HEK293T (cell line): ENCODE measurements around the gene CTNNA1.

Source experiments
- CTCF ChIA-PET: fragments of 350-600 bp; formaldehyde crosslinking; extraction: SDS; loops from one replicate; lab custom pipeline; 2021; ENCODE audit warnings: antibody characterized with exemption, inconsistent platforms; lab: Yijun Ruan, JAX
- POLR2A ChIA-PET: fragments of 350-600 bp; formaldehyde crosslinking; extraction: SDS; loops from one replicate; lab custom pipeline; 2020; ENCODE audit warnings: antibody characterized with exemption, inconsistent platforms; lab: Yijun Ruan, JAX
- DNase-seq: peaks from one replicate; pipeline ENCODE4 v3.0.0; 2012; ENCODE audit warnings: mixed read lengths; ENCODE audit errors: extremely low spot score
- ARNT ChIP-seq: fragments of 450-650 bp; IDR thresholded peaks from 2 replicates; pipeline ENCODE4 v1.6.1; 2017; ENCODE audit warnings: mild to moderate bottlenecking
- BHLHE40 ChIP-seq: fragments of 450-650 bp; IDR thresholded peaks from 2 replicates; pipeline ENCODE4 v1.6.1; 2016; ENCODE audit warnings: mild to moderate bottlenecking, moderate library complexity, borderline replicate concordance
- CTBP1 ChIP-seq: fragments of 450-650 bp; IDR thresholded peaks from 2 replicates; pipeline ENCODE4 v1.6.1; 2016; ENCODE audit warnings: borderline replicate concordance
- ELF4 ChIP-seq: fragments of 450-650 bp; IDR thresholded peaks from 2 replicates; pipeline ENCODE4 v1.6.1; 2017; ENCODE audit warnings: antibody characterized with exemption
- FOXA1 ChIP-seq: fragments of 450-650 bp; IDR thresholded peaks from 2 replicates; pipeline ENCODE4 v1.6.1; 2016; ENCODE audit warnings: mild to moderate bottlenecking
- FOXK2 ChIP-seq: fragments of 450-650 bp; IDR thresholded peaks from 2 replicates; pipeline ENCODE4 v1.6.1; 2016; ENCODE audit warnings: mild to moderate bottlenecking
- FOXM1 ChIP-seq: fragments of 450-650 bp; IDR thresholded peaks from 2 replicates; pipeline ENCODE4 v1.6.1; 2017; ENCODE audit warnings: mild to moderate bottlenecking, borderline replicate concordance
- HDGF ChIP-seq: fragments of 450-650 bp; IDR thresholded peaks from 2 replicates; pipeline ENCODE4 v1.6.1; 2017; ENCODE audit warnings: antibody characterized with exemption, borderline replicate concordance
- L3MBTL2 ChIP-seq: fragments of 450-650 bp; conservative IDR thresholded peaks from 2 replicates; pipeline ENCODE4 v1.6.1; 2016; ENCODE audit warnings: mild to moderate bottlenecking
- LEF1 ChIP-seq: fragments of 450-650 bp; IDR thresholded peaks from 2 replicates; pipeline ENCODE4 v1.6.1; 2017; ENCODE audit warnings: mild to moderate bottlenecking, borderline replicate concordance
- NFRKB ChIP-seq: fragments of 450-650 bp; IDR thresholded peaks from 2 replicates; pipeline ENCODE4 v1.6.1; 2016; ENCODE audit warnings: mild to moderate bottlenecking, moderate library complexity
- PKNOX1 ChIP-seq: fragments of 450-650 bp; IDR thresholded peaks from 2 replicates; pipeline ENCODE4 v1.6.1; 2016
- SP1 ChIP-seq: fragments of 450-650 bp; IDR thresholded peaks from 2 replicates; pipeline ENCODE4 v1.6.1; 2017
- SUZ12 ChIP-seq: fragments of 450-650 bp; IDR thresholded peaks from 2 replicates; pipeline ENCODE4 v1.6.1; 2016; ENCODE audit warnings: mild to moderate bottlenecking
- TARDBP ChIP-seq: fragments of 450-650 bp; IDR thresholded peaks from 2 replicates; pipeline ENCODE4 v1.6.1; 2016
- ZNF384 ChIP-seq: fragments of 450-650 bp; IDR thresholded peaks from 2 replicates; pipeline ENCODE4 v1.6.1; 2016

The CTNNA1 gene

GRCh38 chr5:138932171-138932810, 179.1 kb downstream of the CTNNA1 start:
- ChIA-PET CTCF (interaction anchor here (0.7 kb wide), 1 partner anchor 10 kb away, joined by 3 read pairs; no protein-coding TSS in a partner anchor), POLR2A (interaction anchor here (1.0 kb wide), 1 partner anchor 11 kb away, joined by 3 read pairs; no protein-coding TSS in a partner anchor)
- DNase-seq: no peak
- TF ChIP-seq PKNOX1 (no peak), FOXM1 (no peak), SUZ12 (no peak), ZNF384 (no peak), NFRKB (no peak), ARNT (no peak), HDGF (no peak)

GRCh38 chr5:138933522-138934290, 180.5 kb downstream of the CTNNA1 start:
- TF ChIP-seq ZNF384 (no peak), CTBP1 (no peak), LEF1 (no peak), FOXK2 (no peak), ARNT (no peak), SUZ12 (no peak)
- POLR2A ChIA-PET: no interaction called here
- no peak for DNase-seq
- CTCF ChIA-PET: no interaction called here

- TF ChIP-seq TARDBP (no peak), FOXK2 (no peak), ELF4 (no peak), NFRKB (no peak), CTBP1 (no peak), SUZ12 (no peak), FOXA1 (no peak), LEF1 (no peak), ARNT (no peak), FOXM1 (no peak), L3MBTL2 (no peak)
- no peak for DNase-seq
- ChIA-PET CTCF (no interaction called here), POLR2A (no interaction called here)
Measured at GRCh38 chr5:138934971-138935370, 181.7 kb downstream of the CTNNA1 start.

- ChIA-PET POLR2A (no interaction called here), CTCF (no interaction called here)
Measured at GRCh38 chr5:138935466-138935865, 182.2 kb downstream of the CTNNA1 start.

GRCh38 chr5:138936225-138936967, 183.2 kb downstream of the CTNNA1 start:
- no peak for DNase-seq
- CTCF ChIA-PET: no interaction called here
- TF ChIP-seq TARDBP: no peak
- TF ChIP-seq ZNF384: no peak
- no peak for TF ChIP-seq FOXK2
- TF ChIP-seq SP1: no peak
- POLR2A ChIA-PET: no interaction called here

More at GRCh38 chr5:138935466-138935865, 182.2 kb downstream of the CTNNA1 start:
- no peak for DNase-seq
- TF ChIP-seq NFRKB (no peak), ARNT (no peak), BHLHE40 (no peak), CTBP1 (no peak), PKNOX1 (no peak), TARDBP (no peak), FOXK2 (no peak), LEF1 (no peak), SP1 (no peak), FOXA1 (no peak), HDGF (no peak), FOXM1 (no peak), ELF4 (no peak), ZNF384 (no peak), SUZ12 (no peak), L3MBTL2 (no peak)

GRCh38 chr5:138936968-138937345, 183.7 kb downstream of the CTNNA1 start:
- ChIA-PET POLR2A (no interaction called here), CTCF (no interaction called here)
- TF ChIP-seq LEF1: no peak
- no peak for TF ChIP-seq TARDBP
- TF ChIP-seq BHLHE40: no peak
- TF ChIP-seq CTBP1: no peak
- TF ChIP-seq L3MBTL2: no peak
- TF ChIP-seq HDGF: no peak
- TF ChIP-seq ZNF384: no peak
- no peak for TF ChIP-seq ARNT
- no peak for TF ChIP-seq SUZ12
- no peak for TF ChIP-seq FOXK2
- no peak for TF ChIP-seq SP1
- TF ChIP-seq ELF4: no peak
- no peak for TF ChIP-seq PKNOX1
- no peak for TF ChIP-seq FOXM1
- TF ChIP-seq NFRKB: no peak
- TF ChIP-seq FOXA1: no peak
- DNase-seq: no peak
